Measurements from ENCODE around the gene XPOT.

GRCh38 chr12:64446295-64446694 lies 42.1 kb downstream of the XPOT start:
- no peak for TF ChIP-seq EZH2 (IDR thresholded peaks at IDR 0.05; ENCODE audit: borderline replicate concordance, low read depth, low read length, severe bottlenecking)
- TF ChIP-seq CTCF (IDR thresholded peaks at IDR 0.05; ENCODE audit: borderline replicate concordance, extremely low read depth, low read length, poor library complexity, severe bottlenecking): no peak

All from DND-41 (cell line).